IPS-NIHi7 (cell line): ENCODE data around the gene SORCS2.
A peak's percentile ranks its signal among the peaks of the same experiment; 100 is the strongest.

ENCODE experiments used
- DNase-seq: peaks from one replicate; pipeline ENCODE4 v3.0.0; 2012; ENCODE audit warnings: mixed read lengths; ENCODE audit errors: extremely low spot score

SORCS2 gene

GRCh38 chr4:7505116-7505900 is 313.0 kb downstream of the SORCS2 start:
- no peak for DNase-seq

DNA sequence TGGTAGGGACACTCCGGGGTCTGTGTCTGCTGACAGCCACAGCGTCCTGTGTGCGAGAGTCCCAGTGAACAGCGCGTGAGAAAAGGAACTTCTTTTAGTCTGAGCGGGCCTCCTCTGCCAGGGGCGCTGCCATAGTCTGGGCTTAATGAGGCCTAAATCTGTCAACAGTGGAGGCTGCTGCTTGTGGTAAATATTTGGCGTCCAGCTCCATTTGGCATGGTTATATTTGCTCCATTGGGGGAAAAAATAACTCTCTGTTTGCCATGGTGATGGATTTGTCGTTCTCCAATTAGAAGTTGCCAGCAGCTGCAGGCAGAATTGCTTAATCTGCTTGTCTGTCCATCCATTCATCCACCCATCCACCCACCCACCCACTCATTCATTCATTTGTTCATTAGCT is 313.8 kb downstream of the SORCS2 start:
- DNase-seq = no peak

DNA sequence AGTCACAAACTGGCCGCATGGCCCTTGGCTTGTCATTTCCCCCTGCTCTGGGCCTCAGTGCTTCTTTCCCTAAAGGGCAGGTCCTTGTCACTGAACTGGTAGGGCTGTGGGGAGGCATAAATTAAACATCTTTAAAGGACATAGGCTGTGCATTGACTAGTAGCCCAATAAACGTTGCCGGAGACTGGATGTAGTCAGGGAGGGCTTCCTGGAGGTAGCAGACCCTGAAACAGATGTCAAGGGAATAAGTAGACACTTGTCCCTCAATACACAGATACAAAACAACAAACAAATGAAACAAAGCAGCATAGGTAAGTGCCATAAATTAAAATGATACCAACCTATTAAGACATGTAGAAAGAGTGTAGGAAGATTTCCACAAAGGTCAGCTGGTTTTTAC is 314.2 kb downstream of the SORCS2 start:
- DNase-seq = no peak

GRCh38 chr4:7507381-7507780 is 315.0 kb downstream of the SORCS2 start:
- no peak for DNase-seq

DNA sequence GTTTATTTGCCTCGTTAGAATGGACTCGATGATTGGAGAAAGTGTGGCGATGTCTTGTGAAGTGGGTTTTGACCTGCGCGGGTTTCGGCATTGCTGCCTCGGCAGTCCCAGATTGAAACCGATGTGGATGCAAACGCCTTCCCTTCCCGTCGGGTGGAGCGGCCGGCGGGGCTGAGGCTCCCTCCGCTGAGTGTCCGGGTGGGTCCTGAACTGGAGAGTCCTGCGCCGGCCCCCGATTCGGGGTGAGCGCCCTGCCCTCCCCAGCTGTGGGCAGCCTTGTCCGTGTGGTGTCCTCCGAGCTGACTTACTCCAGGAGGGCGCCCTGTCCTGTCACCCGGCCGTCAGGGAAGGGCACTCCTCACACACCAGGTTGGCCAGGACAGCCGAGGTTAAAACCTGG is 317.7 kb downstream of the SORCS2 start:
- DNase-seq = no peak

GRCh38 chr4:7510538-7510937 is 318.2 kb downstream of the SORCS2 start:
- no peak for DNase-seq

DNA sequence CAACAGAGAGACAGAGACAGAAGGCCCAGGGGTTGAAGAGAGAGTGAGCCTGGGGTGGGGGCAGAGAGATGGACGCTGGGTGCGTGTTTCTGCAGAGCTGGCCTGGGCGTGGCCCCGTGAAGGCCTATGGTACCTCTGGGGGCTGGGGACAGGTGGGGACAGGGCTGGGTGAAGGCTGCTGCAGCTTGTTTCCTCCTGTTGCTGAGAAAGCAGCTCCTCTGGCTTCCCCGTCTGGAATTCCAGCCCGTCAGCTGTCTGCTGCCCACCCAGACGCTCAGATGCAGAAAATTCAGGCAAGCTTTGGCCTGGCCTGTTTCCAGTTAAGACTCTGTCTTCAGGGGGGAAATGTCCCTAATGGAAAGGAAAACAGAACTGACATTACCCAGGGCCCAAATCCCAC is 319.2 kb downstream of the SORCS2 start:
- DNase-seq = no peak

DNA sequence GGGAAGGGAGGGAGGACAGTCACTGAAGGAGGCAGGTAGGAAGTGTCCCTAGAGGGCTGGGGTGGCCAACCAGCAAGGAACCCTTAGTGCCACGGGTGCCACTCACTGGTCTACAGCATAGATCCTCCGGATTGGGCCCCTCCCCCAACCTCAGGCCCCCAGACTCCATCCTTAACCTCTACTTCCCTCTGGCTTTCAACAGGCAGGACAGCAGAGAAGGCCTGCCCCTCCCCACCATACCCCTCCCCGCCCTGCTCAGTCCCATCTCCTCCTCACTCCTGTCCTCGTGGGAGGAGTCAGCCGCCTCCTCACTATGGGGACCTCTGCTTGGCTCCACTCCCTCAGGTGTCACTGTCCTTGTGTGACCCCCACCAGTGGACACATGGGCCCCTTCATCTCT is 320.1 kb downstream of the SORCS2 start:
- DNase-seq = peak; percentile 42

- DNase-seq = no peak
Observed at GRCh38 chr4:7512946-7513345, 320.6 kb downstream of the SORCS2 start.

GRCh38 chr4:7513671-7514070 is 321.3 kb downstream of the SORCS2 start:
- DNase-seq = no peak

DNA sequence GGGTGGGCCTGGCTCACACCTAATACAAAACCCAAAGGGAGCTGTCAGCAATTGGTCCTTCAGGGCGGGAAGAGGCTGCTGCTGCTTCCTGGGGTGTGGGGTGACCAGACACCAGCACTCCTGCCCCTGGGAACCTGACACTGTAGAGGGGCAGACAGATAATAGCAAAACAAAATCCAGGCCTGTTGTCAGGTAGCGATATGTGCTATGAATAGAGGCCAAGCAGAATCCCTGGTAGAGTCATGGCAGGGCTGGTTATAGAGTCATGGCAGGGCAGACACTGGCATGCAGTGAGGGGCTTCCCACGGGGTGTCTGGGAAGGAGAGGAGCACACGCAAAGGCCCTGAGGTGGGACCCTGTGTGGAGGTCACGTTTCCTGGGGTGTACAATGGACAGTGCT is 321.9 kb downstream of the SORCS2 start:
- no peak for DNase-seq

- DNase-seq = no peak
Observed at GRCh38 chr4:7514789-7515188, 322.5 kb downstream of the SORCS2 start.

- DNase-seq = no peak
Observed at GRCh38 chr4:7515390-7515902, 323.1 kb downstream of the SORCS2 start.

DNA sequence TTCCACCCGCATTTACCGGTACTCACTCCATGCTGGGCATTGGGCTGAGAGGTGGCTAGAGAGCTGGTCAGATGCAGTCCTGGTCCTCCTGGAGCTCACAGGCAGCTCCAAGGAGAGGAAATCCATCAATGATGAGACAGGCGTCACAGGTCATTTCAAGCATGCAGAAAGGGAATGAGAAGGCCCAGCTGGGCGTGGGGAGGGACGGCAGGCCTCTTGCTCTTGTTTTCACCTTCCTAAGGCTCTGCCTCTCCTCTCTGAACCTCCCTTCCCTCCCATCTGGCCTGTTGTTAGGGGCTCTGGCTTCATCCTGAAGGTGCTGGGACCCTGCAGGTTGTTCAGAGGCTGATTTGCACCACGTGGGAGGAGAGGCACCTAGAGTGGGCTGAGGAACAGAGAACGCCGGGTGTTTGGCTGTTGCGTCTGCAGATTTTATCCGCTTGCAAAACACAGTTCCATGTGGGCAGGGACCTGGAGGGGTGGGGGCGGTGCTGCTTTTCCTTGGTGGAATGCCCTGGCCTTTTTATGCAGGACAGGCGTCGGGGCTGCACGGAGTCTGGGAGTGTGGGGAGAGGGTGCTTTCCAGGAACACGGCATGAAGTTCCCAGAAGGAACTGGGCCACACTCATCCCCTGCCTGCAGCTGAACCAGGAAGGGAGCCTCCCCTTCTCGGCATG is 323.9 kb downstream of the SORCS2 start:
- no peak for DNase-seq

GRCh38 chr4:7516773-7517144 is 324.4 kb downstream of the SORCS2 start:
- no peak for DNase-seq

- DNase-seq = no peak
Observed at GRCh38 chr4:7518871-7519637, 326.7 kb downstream of the SORCS2 start.

DNA sequence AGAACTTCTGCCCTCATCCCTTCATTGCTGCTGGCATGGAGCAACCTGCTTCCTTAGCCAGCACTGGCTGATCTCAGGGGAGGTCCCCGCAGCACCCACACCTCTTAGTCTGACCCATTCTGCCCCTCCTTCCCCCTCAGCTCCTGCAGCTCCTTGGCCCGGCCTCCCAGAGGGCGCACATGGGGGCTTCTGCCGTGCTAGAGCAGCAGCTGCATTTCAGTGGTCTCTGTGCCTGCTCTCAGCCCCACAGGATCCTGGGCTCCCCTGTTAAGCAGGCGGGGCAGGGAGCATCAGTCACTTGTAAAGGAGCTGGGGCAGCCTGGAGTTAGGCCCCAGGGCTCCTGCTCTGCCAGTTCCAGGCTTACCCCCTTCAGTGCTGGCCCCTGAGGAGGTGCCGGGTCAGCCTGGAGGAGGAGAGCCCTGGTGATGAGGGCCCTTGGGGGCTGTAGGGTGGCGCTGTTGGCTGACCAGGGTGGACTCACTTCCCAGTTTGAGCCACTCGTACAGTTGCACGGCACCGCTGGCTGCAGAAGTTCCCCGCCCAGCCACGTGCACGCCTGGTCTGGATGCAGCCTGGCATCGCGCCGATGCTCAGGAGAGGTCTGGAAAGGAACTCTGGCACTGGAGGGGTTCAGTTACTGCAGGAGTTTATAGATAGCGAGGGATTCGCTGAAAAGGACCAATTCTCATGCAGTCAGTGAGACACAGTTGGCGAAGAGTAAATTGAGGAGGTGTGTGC is 327.5 kb downstream of the SORCS2 start:
- DNase-seq = no peak

DNA sequence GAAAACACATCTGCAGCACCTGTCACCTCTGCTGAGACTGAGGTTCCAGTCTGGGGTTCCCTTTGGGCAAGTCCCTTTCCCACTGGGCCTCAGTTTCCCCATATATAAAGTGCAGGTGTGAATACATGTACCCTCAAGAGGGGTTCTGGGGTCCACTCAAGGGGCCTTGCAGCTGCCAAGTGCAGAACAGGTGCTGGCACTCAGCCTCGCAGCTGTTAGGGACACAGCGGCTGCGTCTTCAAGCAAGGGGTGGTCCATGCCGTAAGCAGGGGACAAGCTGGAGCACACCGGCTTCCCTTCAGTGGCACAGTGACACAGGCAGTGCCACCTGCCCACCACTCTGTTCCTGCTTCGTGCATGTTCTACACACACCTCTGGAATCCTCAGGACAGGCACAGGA is 329.3 kb downstream of the SORCS2 start:
- no peak for DNase-seq

- no peak for DNase-seq
Observed at GRCh38 chr4:7522452-7523220, 330.3 kb downstream of the SORCS2 start.

DNA sequence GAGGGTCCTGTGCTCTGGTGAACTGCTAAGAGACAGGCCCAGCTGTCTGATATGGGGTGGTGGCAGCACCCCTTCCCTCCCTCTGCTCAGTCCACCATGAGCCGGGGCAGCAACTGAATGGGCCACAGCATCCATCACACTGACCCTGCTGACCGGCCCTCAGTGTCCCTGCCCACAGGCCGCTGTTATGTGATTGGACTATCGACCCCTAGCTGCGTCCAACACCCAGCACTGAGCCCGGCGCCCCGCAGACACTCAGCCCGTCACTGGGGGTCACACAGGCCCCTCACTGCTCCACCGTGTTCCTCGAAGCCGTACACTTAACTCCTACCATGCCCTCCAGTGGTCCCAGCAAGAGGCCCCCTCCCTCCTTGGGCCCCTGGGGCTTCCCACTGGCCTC is 331.2 kb downstream of the SORCS2 start:
- DNase-seq = no peak

GRCh38 chr4:7524064-7524682 is 331.8 kb downstream of the SORCS2 start:
- no peak for DNase-seq
